Cardiac fibroblast (primary cell): ENCODE measurements around the gene SNTB2.

Source experiments
- DNase-seq, 2 donors: peaks; one replicate each; pipeline versions ENCODE4 v3.0.0 to v3.0.0-alpha.2; 2010; ENCODE audit warnings: low read depth in 2 of 2
- H3K4me3 ChIP-seq, 2 donors: replicated peaks in 1 of 2; 1 replicate in 1 of 2; 2 replicates in 1 of 2; pipeline ENCODE4 v1.5.1; 2011; ENCODE audit warnings: low read depth in 2 of 2, low read length in 2 of 2, mild to moderate bottlenecking in 2 of 2, moderate library complexity in 1 of 2
- TF ChIP-seq, protein P1 (sequence below): IDR thresholded peaks from one replicate; pipeline ENCODE4 v1.5.1; 2011; ENCODE audit warnings: low read depth, mild to moderate bottlenecking, low read length, inconsistent platforms

SNTB2 gene

DNA sequence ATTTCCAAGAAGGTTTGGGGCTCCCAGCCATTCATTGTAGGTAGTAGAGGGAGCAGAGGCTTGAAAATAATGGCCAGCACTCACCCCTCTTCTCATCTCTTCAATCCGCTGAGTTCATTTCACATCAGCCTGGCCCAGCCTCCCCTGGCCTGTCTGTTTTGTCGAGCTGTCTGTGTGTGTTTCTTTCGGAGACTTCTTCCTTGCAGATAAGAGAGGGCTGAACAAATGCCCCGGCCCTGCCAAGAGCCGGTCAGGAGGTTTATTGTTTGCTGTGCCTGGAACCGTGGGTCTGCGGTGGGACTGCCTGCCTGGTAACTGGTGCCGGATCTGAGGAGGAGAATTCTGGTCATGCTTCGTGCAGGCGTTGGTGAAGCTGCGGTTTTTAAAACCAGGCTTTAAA lies 127.6 kb downstream of the SNTB2 start:
- TF ChIP-seq, protein P1, sequence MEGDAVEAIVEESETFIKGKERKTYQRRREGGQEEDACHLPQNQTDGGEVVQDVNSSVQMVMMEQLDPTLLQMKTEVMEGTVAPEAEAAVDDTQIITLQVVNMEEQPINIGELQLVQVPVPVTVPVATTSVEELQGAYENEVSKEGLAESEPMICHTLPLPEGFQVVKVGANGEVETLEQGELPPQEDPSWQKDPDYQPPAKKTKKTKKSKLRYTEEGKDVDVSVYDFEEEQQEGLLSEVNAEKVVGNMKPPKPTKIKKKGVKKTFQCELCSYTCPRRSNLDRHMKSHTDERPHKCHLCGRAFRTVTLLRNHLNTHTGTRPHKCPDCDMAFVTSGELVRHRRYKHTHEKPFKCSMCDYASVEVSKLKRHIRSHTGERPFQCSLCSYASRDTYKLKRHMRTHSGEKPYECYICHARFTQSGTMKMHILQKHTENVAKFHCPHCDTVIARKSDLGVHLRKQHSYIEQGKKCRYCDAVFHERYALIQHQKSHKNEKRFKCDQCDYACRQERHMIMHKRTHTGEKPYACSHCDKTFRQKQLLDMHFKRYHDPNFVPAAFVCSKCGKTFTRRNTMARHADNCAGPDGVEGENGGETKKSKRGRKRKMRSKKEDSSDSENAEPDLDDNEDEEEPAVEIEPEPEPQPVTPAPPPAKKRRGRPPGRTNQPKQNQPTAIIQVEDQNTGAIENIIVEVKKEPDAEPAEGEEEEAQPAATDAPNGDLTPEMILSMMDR = no peak
- DNase-seq = no peak
- no peak overlapping the region for H3K4me3 ChIP-seq

DNA sequence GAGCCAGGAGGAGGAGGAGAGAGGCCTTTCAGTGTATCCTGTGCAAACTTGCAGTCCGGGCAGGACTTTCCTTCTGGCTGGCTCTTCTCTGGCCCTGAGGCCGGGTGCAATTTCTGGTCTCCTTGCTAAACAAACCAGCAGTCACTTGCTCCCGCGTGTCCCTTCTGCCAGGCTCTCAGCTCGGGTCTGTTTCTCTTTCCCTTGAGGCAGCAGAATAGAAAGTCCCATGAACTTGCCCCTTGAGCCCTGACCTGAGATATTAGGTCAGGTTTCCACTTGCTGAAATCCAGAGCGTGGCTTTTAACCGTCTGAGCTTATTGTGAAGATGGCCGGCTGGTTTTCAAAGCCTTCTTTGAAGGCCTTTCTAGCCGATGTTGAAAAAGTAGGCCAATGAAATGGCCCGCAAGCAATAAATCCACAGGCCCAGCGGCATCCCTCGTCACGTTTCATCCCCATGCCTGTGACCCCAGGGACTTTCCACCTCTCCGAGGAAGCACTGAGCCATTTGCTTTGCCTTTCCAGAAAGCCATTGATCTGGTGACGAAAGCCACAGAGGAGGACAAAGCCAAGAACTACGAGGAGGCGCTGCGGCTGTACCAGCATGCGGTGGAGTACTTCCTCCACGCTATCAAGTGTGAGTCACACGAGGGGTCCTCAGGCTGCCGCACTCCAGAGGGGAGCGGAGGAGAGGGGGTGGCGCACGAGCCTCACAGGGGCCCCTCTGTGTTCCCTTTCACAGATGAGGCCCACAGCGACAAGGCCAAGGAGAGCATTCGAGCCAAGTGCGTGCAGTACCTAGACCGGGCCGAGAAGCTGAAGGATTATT lies 128.7 kb downstream of the SNTB2 start:
- no peak for DNase-seq
- no peak overlapping the region for H3K4me3 ChIP-seq
- TF ChIP-seq, protein P1 = no peak

DNA sequence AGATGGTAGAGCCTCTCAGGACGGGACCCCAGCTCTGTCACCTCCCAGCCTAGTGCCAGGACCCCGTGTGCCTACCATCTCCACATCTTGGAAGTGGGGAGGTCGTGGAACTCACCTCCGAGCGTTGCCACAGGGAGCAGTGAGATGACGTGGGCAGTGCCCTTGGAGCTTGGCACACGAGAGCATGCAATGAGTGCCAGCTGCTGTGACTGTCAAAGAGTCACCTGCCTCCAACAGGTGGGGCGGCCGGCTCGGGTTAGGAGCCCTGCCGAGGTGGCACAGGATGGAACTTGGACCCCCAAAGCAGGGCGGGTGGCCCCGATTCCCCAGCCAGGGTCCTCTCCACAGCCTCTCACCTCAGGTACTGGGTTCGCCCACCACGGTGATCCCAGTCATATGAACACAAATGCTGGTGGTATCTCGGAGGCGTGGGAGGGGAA lies 129.7 kb downstream of the SNTB2 start:
- DNase-seq = no peak
- TF ChIP-seq, protein P1 = no peak
- no peak overlapping the region for H3K4me3 ChIP-seq

DNA sequence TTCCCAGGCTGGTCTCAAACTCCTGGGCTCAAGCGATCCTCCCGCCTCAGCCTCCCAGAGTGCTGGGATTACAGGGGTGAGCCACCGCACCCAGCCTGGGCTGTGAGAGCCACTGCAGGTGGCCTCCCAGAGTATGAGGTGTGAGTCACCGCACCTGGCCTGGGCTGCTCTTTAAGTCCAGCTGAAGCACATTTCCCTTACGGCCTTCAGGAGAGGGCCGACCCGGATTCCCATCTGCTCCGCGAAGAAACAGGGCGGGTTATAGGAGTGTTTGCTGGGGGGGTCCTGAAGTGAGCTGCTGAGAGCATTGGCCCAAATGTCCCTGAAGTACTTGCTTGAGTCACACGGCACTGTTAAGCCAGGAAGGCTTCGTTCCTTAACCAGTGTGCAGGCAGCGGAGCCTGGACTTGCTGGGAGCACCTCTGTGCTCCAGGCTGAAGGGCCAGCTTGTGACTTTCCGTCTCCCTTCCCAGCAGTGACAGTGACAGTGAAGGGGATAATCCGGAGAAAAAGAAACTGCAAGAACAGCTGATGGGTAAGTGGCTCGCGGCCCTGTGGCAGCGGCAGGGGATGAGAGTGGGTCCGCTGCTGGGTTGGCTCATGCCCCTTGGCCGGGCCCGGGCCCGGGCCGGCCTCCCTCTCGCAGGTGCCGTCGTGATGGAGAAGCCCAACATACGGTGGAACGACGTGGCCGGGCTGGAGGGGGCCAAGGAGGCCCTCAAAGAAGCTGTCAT lies 131.4 kb downstream of the SNTB2 start:
- TF ChIP-seq, protein P1 = no peak
- no peak for DNase-seq
- no peak overlapping the region for H3K4me3 ChIP-seq

DNA sequence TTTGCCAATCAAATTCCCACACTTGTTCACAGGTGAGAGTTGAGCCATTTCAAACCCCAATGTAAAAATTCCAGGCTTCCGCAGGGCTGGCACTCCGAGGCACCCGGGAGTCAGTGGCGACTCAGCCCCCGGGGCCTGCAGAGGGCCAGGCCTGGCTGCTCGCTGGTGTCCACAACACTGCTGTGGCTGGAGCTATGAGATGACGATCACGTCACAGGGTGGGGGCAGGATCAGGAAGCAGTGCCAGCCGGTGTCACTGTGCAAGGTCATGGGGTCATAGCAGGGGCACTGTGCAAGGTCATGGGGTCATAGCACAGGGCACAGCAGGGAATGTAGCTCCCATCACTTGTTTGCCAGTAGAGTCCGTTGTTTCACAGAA lies 131.9 kb downstream of the SNTB2 start:
- H3K4me3 ChIP-seq = no peak overlapping the region
- TF ChIP-seq, protein P1 = no peak
- no peak for DNase-seq

DNA sequence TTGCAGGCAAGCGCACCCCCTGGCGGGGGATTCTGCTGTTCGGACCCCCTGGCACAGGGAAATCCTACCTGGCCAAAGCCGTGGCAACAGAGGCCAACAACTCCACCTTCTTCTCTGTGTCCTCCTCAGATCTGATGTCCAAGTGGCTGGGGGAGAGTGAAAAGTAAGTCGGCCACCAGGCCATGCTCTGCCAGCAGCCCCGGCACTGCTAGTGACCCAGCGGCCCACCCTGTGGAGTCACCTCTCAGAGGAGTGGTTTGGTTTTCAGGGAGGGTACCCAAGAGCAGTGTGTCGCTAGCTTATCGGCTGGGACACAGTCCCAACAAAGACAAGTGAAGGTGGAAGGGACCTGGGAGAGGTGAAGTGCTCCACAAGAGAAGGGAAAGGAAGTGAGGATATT lies 132.4 kb downstream of the SNTB2 start:
- no peak overlapping the region for H3K4me3 ChIP-seq
- no peak for DNase-seq
- TF ChIP-seq, protein P1 = no peak
